GM21576 (cell line): ENCODE data around the gene SLX4IP.

Experiments
- ATAC-seq: cut with Tn5 transposase; IDR thresholded peaks from one replicate; pipeline ENCODE4 v1.9.1; 2021; ENCODE audit warnings: mild to moderate bottlenecking, moderate library complexity; ENCODE audit not compliant: unreplicated experiment

The SLX4IP gene

DNA sequence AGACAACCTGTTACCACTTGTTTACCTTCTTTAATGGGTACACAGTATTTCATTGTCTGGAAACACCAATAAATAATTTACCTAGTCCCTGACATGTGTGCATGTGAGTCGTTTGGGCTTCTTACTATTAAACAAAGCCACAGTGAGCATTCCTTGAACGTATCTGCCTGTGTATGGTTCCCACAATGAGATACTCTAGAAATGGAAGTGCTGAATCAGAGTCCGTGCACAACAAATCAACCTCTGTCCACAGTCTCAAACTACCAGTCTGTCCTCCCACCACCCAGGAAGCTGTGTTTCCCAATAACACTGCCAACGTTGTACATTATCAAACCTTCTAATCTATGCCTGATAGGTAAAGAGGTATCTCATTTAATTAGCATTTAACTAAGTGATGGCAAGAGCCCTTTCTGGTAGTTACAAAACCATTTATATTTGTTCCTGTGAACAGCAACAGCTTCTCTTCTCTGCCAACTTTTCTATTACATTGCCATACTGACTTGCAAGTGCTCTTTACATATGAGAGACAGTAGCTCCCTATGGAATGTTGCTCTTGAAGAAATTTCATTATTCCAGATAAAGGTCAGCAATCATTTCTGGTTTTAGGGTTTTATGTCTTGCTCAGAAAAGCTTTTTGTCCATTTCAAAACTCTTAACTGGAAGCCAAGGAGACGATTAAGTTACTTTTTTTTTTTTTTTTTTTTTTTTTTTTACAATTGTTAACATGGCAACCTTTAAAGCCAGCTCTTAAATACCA is 223.9 kb downstream of the SLX4IP start:
- ATAC-seq: no peak

DNA sequence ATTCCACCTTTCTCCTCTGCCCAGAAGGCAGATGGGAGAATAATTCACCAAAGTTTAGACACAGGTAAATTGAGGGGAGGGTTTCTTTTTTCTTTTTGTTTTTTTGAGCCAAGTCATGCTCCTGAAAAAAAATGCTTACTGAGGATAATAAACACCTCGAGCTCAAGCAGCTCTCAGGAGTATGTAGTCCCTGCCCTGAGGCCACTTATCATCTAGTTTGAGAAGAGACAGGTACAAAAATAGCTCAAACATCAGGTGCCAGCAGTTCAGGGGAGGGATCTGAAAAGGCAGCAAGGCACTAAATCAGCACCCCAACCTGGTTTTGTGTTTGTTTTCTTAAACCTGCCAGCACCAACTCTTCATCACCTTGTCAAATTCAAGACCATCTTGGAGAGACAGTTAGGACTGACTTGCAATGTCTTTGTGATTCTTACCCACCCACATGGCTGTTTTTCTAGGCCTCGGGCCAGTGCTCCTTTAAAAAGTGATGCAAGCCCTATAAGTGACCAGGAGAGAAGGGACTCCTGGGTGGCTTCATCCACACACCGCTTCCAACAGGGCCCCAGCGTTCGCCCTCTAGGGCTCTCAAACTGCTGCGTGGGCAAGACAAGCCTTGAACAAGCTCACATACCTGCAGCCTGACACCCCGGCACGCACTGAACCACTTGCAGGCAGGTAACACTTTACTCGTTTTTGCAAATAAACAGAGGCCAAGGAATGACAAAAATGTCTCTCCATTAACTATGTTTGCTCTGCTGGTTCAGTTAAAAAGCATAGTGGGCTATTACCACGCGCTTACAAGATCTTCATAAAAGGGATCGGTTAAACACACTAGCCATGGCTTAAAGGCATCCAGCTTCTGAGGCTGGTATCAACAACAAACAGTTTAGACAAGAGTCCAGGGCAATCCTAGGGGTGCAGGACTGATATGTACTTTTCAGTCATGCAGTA is 224.8 kb downstream of the SLX4IP start:
- no peak for ATAC-seq

DNA sequence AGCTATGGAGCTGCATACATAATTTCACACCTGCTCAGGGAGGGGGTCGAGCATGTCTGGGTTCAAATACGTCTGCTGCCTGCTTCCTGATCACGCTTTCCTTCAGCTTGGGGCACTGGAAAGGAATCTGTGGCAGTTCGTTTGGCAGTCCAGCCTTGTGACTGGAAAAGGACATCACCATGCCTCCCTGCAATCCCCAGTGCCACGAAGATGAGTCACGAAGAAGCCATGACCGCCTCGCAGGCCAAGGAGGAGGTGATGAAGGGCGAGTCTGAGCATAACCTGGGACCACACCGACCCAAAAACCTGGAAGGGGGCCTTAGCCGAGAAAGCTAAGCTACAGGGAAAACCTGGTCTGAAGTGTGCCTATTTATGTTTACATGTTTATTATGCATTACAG is 225.6 kb downstream of the SLX4IP start:
- ATAC-seq: no peak

DNA sequence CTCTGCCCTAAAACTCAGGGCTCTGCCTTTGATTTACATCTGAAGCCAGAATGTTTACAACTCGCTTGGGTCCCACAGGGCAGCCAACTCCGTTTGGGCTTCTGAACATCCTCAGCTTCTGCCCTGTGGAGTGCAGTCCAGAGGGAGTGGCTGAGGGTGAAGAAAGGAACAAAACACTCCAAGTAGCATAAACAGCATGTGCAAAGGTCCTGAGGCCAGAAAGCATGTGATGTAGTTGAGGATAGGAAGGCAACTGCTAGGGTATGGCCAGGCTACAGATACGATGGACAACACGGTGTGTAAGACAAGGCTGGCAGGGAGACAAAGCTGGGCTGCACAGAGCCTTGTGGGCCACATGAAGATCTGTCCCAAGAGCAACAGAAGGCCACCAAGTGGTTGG is 226.2 kb downstream of the SLX4IP start:
- no peak for ATAC-seq

DNA sequence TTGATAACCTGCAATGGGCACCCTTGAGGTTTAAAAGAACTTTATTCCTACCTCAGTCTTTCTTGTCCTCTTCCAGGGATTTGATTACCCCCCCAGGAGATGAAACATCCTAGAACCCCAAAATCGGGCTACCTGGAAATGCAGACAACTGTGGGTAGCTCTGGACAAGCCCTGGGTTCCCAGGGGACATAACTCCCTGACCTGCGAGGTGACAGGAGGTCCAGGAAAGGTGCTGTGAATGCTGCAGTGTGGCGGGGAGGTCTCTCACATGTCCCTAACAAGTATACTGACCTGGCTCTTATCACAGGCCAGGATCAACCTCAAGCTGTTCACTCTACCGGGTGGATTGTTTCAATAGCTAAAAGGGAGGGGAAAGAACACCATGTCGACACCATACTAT is 227.0 kb downstream of the SLX4IP start:
- no peak for ATAC-seq

DNA sequence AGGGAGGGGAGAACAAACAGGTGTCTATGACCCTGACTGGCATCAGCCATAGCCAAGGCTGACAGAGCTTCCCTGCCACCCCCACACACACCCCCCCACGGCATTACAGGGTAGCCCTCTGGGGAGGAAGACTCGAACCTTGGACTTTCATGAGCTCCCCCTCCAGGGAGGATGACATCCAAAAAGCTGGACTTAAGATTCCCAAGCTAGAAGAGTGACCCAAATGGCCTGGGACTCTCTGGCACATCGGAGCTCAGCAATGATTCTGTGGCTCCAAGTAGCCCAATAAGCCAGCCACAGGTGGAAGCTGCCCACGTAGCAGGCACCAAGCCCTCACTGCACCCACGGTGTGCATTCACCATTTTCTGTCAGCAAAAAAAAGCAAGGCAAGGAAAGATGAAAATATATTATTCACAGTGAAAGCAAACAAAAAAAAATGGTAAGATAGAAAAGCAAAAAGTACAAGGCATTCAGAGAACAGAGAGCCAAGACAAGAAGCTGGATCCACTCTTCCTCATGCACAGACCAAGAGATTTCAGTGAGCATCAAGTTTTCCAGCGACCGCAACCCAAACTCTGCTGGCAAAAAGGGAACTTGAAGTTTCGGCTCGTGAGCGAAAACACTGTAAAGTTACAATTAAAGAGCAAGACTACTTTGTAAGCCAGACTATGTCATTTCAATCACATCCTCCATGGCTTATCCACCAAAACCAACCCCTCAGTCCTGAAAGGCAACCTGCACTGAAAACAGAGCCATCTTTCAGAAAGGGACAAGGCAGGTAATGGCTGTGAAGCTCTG is 227.8 kb downstream of the SLX4IP start:
- no peak for ATAC-seq

DNA sequence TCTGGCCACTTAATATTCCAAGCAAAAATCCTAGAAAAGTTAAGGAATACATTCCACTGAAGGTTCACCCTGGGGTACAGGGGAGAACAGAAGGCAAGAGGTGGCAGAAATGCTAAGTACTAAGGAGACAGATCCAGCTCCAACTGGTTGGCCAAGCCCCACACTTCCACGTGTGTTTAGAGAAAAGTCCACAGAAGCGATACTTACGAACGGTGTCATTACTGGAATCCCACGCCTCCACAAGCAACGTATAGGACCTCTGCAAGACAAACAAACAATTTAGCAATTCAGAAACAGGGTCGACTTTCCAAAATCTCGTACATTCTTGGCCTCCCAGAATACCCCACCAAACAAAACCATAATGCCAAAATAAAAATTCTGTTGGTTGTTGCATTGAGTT is 228.7 kb downstream of the SLX4IP start:
- ATAC-seq: no peak

DNA sequence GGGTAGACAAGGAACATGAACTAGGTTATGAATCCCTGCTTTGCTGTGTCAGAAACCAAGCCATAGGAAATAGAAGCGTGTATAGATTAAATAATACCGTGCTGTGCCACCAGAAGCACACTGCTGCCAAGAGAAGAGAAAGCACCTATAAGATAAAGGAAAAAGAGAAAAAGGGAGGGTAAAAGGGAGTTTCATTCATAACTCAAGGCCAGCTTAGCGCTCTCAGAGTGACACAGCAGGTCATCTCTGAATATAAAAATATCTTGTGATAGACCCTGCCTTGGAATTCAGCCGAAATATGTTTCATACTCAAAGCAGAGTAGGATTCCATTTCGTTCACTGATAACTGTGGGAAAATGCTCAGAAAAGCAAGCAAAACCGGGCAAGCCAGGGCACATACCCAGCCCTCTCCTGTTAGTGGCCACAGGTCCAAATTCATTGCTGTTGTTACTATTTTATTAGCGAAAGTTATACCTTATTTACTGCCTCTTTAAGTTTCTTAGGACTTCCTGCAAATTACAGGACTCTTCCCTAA is 230.0 kb downstream of the SLX4IP start:
- ATAC-seq: no peak

DNA sequence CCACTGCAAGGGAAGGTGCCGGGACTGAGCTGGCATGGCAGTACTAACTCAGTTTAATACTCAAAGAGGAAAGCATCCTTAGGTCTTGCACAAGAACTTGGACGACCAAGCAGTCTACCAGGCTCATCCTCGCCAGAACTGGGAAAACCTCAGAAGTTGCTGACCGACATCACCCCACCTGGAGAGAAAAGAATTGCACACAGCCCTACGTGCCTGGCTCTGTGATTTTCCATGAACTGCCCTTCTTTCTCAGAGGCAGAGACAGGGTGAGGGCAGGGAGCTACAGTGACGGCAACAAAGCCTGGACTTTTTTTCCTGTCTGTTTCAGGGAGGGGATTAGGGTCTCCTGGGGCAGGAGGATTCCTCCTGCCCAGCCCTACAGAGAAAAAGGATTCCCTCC is 230.7 kb downstream of the SLX4IP start:
- no peak for ATAC-seq

DNA sequence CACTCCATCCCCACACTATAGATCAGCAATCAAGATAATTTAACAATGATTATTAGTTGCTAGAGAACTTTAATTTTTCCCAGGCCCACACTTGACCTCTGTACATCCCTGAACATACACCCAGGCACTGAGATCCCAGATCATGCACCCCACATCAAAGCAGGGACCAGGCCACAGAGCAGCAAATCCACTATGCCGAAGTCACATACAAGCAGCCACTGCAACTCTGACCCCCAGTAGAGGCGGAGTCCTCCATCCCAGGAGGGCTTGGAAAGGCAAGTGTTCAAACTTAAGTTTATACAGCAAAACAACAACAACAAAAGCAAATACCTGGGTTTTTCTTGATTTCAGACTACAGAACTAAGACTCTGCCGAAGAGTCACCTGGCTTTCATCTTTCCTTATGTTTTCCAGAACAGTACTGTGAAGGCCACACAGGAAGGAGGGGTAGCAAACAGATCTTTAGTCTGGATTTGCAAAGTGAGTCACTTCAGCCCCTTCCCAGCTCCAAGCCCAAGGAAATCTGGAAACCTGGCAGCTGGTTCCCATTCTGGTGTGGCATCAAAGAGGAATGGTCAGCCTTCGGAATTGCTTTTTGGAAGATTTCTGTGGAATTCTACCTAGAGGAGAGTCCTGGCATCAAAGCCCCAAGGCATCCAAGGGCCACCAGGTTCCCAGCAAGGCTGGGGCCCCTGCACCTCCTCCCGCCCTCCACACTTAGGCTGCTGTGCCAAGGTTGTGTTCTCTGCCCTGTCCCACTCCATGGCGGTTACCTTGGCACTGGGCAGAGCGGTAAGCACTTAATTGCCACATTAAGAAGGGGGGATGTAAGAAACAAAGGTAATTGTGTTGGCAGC is 231.3 kb downstream of the SLX4IP start:
- ATAC-seq: no peak

DNA sequence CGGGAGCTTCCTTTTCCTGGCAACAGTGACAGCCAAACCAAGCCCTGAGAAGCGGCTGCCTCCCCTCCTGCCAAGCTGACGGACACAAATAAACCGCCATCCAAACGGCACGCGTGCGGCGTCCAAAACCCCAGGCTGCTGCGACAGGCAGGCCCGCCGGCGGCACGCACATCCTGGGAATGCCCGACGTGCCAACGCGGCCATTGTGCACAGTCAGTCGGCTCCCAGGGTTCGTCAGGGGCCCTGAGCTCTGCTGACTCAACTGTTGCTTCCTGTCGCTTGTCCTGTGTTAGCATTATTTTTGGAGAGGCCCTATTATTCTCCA is 231.9 kb downstream of the SLX4IP start:
- ATAC-seq: no peak

DNA sequence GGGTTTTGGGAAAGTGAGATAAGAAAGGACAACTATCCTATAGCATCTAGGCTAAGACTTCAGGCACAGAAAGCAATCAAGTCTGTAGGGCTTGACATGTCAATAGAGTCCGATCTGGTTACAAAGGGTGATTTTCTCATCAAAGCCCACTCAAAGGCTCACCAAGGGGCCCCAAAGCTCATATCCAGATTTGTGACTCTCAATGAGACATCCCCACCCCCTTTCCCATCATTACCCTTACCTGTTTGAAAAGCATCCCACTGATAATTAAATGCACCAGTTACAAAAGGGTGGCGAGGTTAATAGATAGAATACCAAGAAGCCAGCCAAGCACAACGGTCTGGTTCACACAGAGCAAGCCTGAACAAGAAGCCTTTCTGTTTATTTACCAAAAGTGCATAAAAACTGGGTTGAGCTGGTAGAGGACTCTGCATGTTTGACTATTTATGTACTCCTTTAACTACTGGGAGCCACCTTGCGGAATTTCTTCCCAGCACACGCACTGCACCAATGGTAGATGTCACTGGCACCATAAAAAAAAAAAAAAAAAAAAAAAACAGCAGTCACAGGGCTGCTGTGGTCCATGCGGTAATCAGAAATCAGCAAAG is 232.6 kb downstream of the SLX4IP start:
- no peak for ATAC-seq

DNA sequence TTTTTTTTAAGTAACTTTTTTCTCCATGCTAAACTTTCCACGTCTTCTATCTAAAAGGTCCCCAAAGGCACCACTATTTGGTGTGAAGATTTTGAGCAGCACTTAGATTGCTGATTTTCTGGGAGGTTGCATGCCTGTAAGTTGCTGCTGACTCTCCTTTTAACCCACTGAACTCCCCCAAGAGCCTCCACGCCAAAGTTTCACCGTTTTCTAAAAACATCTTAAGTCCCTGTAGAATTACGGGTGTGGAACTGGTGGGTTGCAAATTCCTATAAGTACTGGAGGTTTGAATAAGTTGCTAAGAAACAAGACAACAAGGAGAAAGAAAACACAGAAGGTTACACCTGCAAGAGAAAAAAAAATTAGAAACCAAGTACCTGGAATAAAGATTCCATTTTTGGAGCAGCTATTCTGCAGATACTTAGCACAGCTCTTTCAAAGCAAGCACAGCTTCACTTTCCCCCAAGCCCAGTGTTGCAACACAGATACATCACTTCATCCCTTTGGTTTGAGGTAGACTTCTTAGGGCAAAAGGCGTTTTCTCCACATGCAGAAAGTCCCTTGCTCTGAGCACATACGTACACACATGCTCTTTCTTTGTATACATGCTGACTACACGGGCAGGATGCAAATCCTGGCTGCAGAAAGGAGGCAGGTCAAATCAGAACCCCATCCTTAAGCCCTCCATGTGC is 233.7 kb downstream of the SLX4IP start:
- no peak for ATAC-seq

DNA sequence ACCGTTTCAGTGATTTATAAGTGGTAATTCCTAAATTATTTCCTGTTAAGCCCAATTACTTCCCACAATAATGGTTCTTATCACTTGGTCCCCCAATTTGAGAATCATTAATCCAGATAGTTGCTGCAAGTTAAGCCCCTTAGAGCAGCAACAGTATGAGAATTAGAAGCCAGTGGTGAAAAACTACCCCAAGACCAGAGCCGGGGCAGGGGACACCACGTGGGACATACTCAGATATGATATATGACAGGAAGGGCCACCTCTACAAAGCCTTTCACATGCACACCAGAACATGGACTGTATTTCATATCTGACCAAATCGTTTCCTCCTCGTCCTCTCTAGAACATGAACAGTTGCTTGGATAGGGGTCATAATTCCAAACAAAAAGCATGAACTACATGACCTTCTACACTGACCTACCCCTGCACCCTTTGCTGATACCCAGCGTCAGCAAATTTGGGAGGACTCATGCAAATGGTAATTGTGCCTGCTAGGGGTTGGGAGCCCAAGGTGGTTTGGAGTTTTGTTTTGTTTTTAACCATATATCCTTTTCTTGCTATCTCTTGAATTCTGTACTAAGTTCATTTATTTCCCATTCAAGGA is 234.8 kb downstream of the SLX4IP start:
- no peak for ATAC-seq

DNA sequence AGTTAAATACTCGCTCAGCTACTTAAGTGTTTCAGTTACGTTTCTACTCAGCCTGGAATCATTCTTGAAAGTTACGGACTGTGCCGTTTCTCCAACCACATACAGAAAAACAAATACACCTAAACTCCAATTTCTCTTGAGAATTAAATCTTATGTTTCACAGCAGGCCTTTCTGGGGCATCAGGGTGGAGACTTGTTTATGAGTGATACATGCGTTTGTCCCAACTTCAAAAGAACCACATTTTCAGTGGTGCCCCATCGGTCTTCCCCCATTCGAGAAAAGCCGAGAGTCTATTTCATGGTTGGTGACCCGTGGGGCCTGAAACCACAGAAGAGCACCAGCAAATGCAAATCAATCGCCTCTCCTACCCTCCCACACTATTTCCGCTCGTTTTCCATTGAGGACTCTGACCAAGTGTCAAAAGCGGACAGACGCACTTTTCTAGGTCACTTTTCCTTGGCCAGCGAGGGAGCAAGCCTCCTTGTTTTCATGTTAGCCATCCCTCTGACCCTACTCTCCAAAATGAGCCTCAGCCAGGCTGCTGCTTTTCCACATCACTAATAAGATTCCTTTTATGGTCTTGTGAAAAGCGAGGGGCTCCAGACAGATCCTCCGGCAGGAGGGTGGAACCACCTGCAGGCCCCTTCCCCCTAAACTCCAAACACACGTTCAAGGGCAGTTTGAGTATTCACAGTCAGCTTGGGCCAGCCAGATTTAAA is 235.6 kb downstream of the SLX4IP start:
- ATAC-seq: peak; percentile 27

DNA sequence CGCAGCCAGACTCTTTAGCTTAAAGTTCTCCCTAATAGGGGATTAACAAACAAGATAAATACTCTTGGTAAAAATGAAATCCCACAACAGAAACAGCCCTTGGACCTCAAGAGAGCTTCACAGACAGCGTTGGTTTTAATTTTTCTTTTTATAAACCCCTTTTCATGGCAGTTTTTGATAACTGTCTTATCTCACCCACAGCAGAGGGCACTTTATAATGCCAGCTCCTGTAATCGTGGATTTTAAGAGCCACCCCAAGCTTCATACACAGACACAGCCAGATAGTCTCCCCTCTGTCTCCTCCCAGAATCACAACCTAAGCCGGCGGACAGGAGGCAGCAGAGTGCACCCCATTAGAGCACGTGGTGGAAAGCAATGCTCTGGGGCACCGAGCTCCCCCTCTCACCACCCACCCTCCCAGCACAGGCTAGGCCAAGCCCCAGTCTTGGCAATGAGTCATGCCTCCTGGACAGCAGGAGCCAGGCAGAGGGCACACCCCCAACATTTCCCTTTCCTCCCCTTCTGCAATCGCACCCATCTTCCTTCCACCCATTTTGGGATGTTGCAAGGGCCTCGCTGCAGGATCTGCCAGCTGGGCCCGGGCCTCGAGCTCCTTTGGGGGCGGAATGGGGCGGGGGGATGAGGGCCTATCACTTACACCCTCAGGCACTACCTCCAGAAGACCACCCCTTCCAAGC is 236.3 kb downstream of the SLX4IP start:
- ATAC-seq: peak; percentile 30

DNA sequence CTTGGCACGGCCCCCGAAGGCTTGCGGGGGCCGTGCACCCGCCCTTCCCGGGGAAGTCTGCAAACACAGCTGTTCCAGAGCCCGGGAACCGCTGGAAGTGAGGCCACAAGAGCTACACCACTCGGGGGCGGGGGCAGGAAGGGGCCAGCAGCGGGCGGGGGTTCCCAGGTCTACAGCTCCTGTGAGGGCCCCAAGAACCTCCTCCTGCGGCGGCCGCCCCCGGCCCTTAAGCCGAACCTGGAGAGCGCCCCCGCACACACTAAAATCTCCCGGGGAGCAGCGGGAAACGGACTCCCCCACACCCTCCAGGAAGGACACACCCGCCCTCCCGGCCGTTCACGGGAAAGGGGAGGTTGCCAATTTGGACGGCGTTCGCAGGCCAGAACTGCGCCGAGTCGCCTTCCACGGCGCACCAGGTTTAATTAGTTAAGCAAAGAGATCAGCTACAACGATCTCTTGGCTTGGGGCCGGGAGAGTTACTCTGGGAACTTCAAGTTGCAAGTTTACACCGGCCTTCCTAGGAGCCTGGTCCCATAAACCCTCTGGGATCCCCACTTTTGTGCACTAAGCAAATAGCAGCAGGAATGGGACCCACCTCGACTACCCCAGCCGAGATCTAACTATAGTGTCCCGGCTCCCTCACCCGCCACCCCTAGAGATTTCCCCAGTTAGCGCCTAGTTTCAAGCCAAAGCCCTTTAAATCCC is 237.0 kb downstream of the SLX4IP start:
- no peak for ATAC-seq
